ENCODE measurements around the gene ZC3H14.
"Not testable (repeated sequence)": the region's sequence is repeated elsewhere in the genome, so short reads cannot be mapped to it uniquely, and the experiment has no call there.

The ZC3H14 gene

GRCh38 chr14:88562831-88563686, at the start of gene ZC3H14:
Gene ZC3H14 (plus strand): TSS chr14:88563037. CDS start chr14:88563134, 97 bp downstream.
- DNase-seq (ENCODE audit: low read depth), result peak; percentile 60

- no peak for DNase-seq (ENCODE audit: low read depth)
These were observed 47.2 kb upstream of the ZC3H14 start for GRCh38 chr14:88515499-88516221.

GRCh38 chr14:88516861-88517357, 45.9 kb upstream of the ZC3H14 start:
- DNase-seq (ENCODE audit: low read depth), result no peak

- DNase-seq (ENCODE audit: low read depth), result no peak
These were observed 44.0 kb upstream of the ZC3H14 start for GRCh38 chr14:88518592-88519512.

GRCh38 chr14:88519907-88520306, 42.9 kb upstream of the ZC3H14 start:
- no peak for DNase-seq (ENCODE audit: low read depth)

- no peak for DNase-seq (ENCODE audit: low read depth)
These were observed 41.0 kb upstream of the ZC3H14 start for GRCh38 chr14:88521818-88522217.

- no peak for DNase-seq (ENCODE audit: low read depth)
These were observed 40.4 kb upstream of the ZC3H14 start for GRCh38 chr14:88522393-88522792.

GRCh38 chr14:88529889-88530288, 32.9 kb upstream of the ZC3H14 start:
- not testable (repeated sequence) for DNase-seq (ENCODE audit: low read depth)

- no peak for DNase-seq (ENCODE audit: low read depth)
These were observed 29.7 kb upstream of the ZC3H14 start for GRCh38 chr14:88533064-88533602.

- DNase-seq (ENCODE audit: low read depth), result no peak
These were observed 27.7 kb upstream of the ZC3H14 start for GRCh38 chr14:88535149-88535548.

- DNase-seq (ENCODE audit: low read depth), result no peak
These were observed 27.0 kb upstream of the ZC3H14 start for GRCh38 chr14:88535813-88536212.

GRCh38 chr14:88541324-88541723, 21.5 kb upstream of the ZC3H14 start:
- DNase-seq (ENCODE audit: low read depth), result no peak

- DNase-seq (ENCODE audit: low read depth), result no peak
These were observed 19.7 kb upstream of the ZC3H14 start for GRCh38 chr14:88542857-88543795.

- no peak for DNase-seq (ENCODE audit: low read depth)
These were observed 17.6 kb upstream of the ZC3H14 start for GRCh38 chr14:88545256-88545655.

- DNase-seq (ENCODE audit: low read depth), result no peak
These were observed 16.0 kb upstream of the ZC3H14 start for GRCh38 chr14:88546621-88547385.

GRCh38 chr14:88547386-88547780, 15.5 kb upstream of the ZC3H14 start:
- DNase-seq (ENCODE audit: low read depth), result no peak

- DNase-seq (ENCODE audit: low read depth), result no peak
These were observed 12.8 kb upstream of the ZC3H14 start for GRCh38 chr14:88550078-88550477.

GRCh38 chr14:88551094-88551870, 11.6 kb upstream of the ZC3H14 start:
- no peak for DNase-seq (ENCODE audit: low read depth)

- DNase-seq (ENCODE audit: low read depth), result no peak
These were observed 10.8 kb upstream of the ZC3H14 start for GRCh38 chr14:88551980-88552431.

All from CMK (cell line).